Measurements from ENCODE around the gene SLC2A4. TPM values are rescaled to one million over a fixed set of nuclear protein-coding genes. Genes with fewer than 3 reads are reported as not detected.
A peak's percentile ranks its signal among the peaks of the same experiment; 100 is the strongest.

SLC2A4 gene
- total RNA-seq (2014; rRNA removed; shearing (Covaris generic); ENCODE audit: low replicate concordance) = 0.14 TPM in 1 of 2 replicates, not detected in the other

- peaks cover 25% of the 10 kb centered on the region for H3K4me1 ChIP-seq (ENCODE audit: low read length)
- H3K9me3 ChIP-seq (ENCODE audit: low read length) = no peaks in the 10 kb centered on the region
- DNase-seq = peak; percentile 98
- H3K36me3 ChIP-seq (ENCODE audit: insufficient read depth, low read length) = no peaks in the 10 kb centered on the region
- no peaks in the 10 kb centered on the region for H4K20me1 ChIP-seq (ENCODE audit: insufficient read depth, low read depth, low read length)
- H3K4me2 ChIP-seq (ENCODE audit: low read depth, low read length, poor library complexity, severe bottlenecking) = peak within 1 kb of the TSS; percentile 76
- no peaks in the 10 kb centered on the region for H3K79me2 ChIP-seq (ENCODE audit: low read length)
- H3K9ac ChIP-seq (ENCODE audit: low read length) = peak within 1 kb of the TSS; percentile 53
- H2AFZ ChIP-seq (ENCODE audit: low read length) = peak within 1 kb of the TSS; percentile 47
- H3K9me2 ChIP-seq (replicated peaks; ENCODE audit: insufficient read depth, low read length) = no peaks in the 10 kb centered on the region
- no peak within 1 kb of the TSS for H3K27ac ChIP-seq (ENCODE audit: low read length)
- peak within 1 kb of the TSS; percentile 61 for H3K4me3 ChIP-seq (ENCODE audit: low read length)
- no peaks in the 10 kb centered on the region for H3K27me3 ChIP-seq (ENCODE audit: low read length)
Measured at GRCh38 chr17:7281074-7281952, at the start of gene SLC2A4. SLC2A4 (plus strand) TSS chr17:7281718; CDS start chr17:7281935, 217 bp downstream.

DNA sequence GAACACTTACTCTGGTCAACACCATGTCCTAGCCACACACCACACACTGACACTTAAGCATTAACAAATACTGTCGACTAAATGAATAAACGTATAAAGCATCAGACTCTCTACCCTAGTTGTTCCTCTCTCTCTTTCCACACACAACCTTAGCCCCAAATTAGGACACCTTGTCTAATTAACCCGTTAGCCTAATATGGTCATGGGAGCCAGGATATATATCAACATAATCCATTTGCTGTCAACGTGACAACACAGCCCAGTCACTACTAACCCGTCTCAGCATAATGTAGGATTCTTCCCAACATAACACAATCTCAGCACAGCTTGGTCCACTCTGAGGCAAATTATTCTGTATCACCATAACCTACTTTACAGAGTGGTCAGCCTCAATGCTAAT is 49.4 kb upstream of the SLC2A4 start:
- H3K4me3 ChIP-seq (ENCODE audit: low read length) = peak overlapping the region; percentile 99

GRCh38 chr17:7233701-7234082 is 47.8 kb upstream of the SLC2A4 start:
- Histone ChIP-seq H4K20me1 (ENCODE audit: insufficient read depth, low read depth, low read length) (peaks cover 17% of the 10 kb centered on the region; the same call in 1 of the 2 replicates), H3K4me2 (ENCODE audit: low read depth, low read length, poor library complexity, severe bottlenecking) (peak overlapping the region; percentile 98), H3K4me1 (ENCODE audit: low read length) (peaks cover 49% of the 10 kb centered on the region), H3K27ac (ENCODE audit: low read length) (peak overlapping the region; percentile 69), H3K9me2 (replicated peaks; ENCODE audit: insufficient read depth, low read length) (no peaks in the 10 kb centered on the region), H3K9me3 (ENCODE audit: low read length) (no peaks in the 10 kb centered on the region), H3K27me3 (ENCODE audit: low read length) (no peaks in the 10 kb centered on the region), H3K36me3 (ENCODE audit: insufficient read depth, low read length) (peaks cover 26% of the 10 kb centered on the region; the same call in 1 of the 2 replicates), H3K9ac (ENCODE audit: low read length) (peak overlapping the region; percentile 99), H3K79me2 (ENCODE audit: low read length) (peaks cover 61% of the 10 kb centered on the region), H3K4me3 (ENCODE audit: low read length) (peak overlapping the region; percentile 99), H2AFZ (ENCODE audit: low read length) (no peak overlapping the region)
- no peak for DNase-seq

More for the DNA sequence above, 49.4 kb upstream of the SLC2A4 start:
- Histone ChIP-seq H3K9ac (ENCODE audit: low read length) (peak overlapping the region; percentile 18; the same call in 1 of the 2 replicates), H3K9me2 (replicated peaks; ENCODE audit: insufficient read depth, low read length) (no peaks in the 10 kb centered on the region), H3K9me3 (ENCODE audit: low read length) (no peaks in the 10 kb centered on the region), H3K27me3 (ENCODE audit: low read length) (no peaks in the 10 kb centered on the region), H3K36me3 (ENCODE audit: insufficient read depth, low read length) (peaks cover 25% of the 10 kb centered on the region; the same call in 1 of the 2 replicates), H4K20me1 (ENCODE audit: insufficient read depth, low read depth, low read length) (peaks cover 12% of the 10 kb centered on the region; the same call in 1 of the 2 replicates), H3K4me2 (ENCODE audit: low read depth, low read length, poor library complexity, severe bottlenecking) (peak overlapping the region; percentile 98), H3K4me1 (ENCODE audit: low read length) (peaks cover 43% of the 10 kb centered on the region), H2AFZ (ENCODE audit: low read length) (no peak overlapping the region), H3K27ac (ENCODE audit: low read length) (no peak overlapping the region), H3K79me2 (ENCODE audit: low read length) (peaks cover 54% of the 10 kb centered on the region)
- DNase-seq = no peak

GRCh38 chr17:7234083-7234951 is 47.2 kb upstream of the SLC2A4 start, which contains the start of gene DVL2:
DVL2 (minus strand) TSS chr17:7234517; CDS start chr17:7234262, 255 bp downstream.
- H3K9ac ChIP-seq (ENCODE audit: low read length) = peak within 1 kb of the TSS; percentile 99
- H3K27ac ChIP-seq (ENCODE audit: low read length) = peak within 1 kb of the TSS; percentile 69
- peaks cover 17% of the 10 kb centered on the region; the same call in 1 of the 2 replicates for H4K20me1 ChIP-seq (ENCODE audit: insufficient read depth, low read depth, low read length)
- no peaks in the 10 kb centered on the region for H3K9me3 ChIP-seq (ENCODE audit: low read length)
- peaks cover 26% of the 10 kb centered on the region; the same call in 1 of the 2 replicates for H3K36me3 ChIP-seq (ENCODE audit: insufficient read depth, low read length)
- peak within 1 kb of the TSS; percentile 65; the same call in 1 of the 2 replicates for H2AFZ ChIP-seq (ENCODE audit: low read length)
- H3K27me3 ChIP-seq (ENCODE audit: low read length) = no peaks in the 10 kb centered on the region
- H3K4me2 ChIP-seq (ENCODE audit: low read depth, low read length, poor library complexity, severe bottlenecking) = peak within 1 kb of the TSS; percentile 98
- no peaks in the 10 kb centered on the region for H3K9me2 ChIP-seq (replicated peaks; ENCODE audit: insufficient read depth, low read length)
- peak; percentile 98 for DNase-seq
- H3K4me3 ChIP-seq (ENCODE audit: low read length) = peak within 1 kb of the TSS; percentile 99
- peaks cover 67% of the 10 kb centered on the region for H3K79me2 ChIP-seq (ENCODE audit: low read length)
- peaks cover 49% of the 10 kb centered on the region for H3K4me1 ChIP-seq (ENCODE audit: low read length)

DNA sequence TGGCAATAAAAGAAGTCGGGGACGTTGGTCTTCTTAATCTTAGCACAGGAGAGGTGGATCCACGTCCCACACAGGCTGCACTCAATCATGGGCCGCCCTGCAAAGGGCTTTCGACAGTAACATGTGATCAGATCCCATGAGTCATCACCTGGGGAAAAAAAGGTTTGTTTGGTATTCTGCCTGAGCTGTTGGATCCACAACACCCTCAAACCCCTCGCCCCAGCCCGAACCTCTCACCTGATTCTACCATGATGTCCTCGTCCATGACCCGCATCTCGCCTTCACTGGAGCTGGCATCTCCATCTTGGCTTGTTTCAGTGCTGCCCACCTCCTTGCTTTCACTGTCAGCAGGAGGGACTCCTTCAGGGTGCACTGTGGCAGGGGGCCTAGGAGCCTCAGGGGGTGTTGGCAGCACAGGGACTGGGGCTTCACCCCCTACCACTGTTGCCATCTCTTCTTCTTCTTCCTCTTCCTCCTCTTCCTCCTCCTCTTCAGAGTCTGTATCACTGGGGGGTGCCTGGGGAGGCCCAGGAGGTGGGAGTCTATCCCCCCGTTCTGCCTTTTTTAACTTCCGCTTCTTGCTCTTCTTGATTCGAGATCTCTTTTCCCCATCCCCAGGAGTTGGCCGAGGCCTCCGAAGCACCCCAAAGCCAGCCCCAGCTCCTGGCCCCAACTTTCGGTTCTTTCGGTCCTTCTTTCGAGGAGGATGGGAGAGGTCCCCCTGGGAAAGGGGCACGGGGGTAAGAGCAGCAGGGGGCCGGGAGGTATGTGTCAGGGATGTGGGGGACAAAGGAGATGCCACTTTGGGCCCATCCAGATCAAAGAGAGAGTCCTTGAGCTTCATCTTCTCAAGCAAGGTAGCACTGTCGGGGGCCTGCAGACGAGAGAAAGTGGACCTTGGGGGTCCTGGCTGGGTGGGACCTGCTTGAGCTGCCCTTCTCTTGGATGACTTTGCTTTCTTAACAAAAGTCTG is 45.5 kb upstream of the SLC2A4 start:
- Histone ChIP-seq H3K4me1 (ENCODE audit: low read length) (peaks cover 62% of the 10 kb centered on the region), H3K4me3 (ENCODE audit: low read length) (no peak overlapping the region), H4K20me1 (ENCODE audit: insufficient read depth, low read depth, low read length) (peaks cover 17% of the 10 kb centered on the region; the same call in 1 of the 2 replicates), H3K9me3 (ENCODE audit: low read length) (no peaks in the 10 kb centered on the region), H3K27me3 (ENCODE audit: low read length) (no peaks in the 10 kb centered on the region), H3K9me2 (replicated peaks; ENCODE audit: insufficient read depth, low read length) (no peaks in the 10 kb centered on the region), H3K79me2 (ENCODE audit: low read length) (peaks cover 54% of the 10 kb centered on the region), H3K9ac (ENCODE audit: low read length) (peak overlapping the region; percentile 99; the same call in 1 of the 2 replicates), H3K4me2 (ENCODE audit: low read depth, low read length, poor library complexity, severe bottlenecking) (peak overlapping the region; percentile 98), H2AFZ (ENCODE audit: low read length) (no peak overlapping the region), H3K36me3 (ENCODE audit: insufficient read depth, low read length) (peaks cover 12% of the 10 kb centered on the region; the same call in 1 of the 2 replicates), H3K27ac (ENCODE audit: low read length) (no peak overlapping the region)
- no peak for DNase-seq

- Histone ChIP-seq H3K4me1 (ENCODE audit: low read length) (peaks cover 68% of the 10 kb centered on the region), H3K27ac (ENCODE audit: low read length) (peak overlapping the region; percentile 94), H3K9me2 (replicated peaks; ENCODE audit: insufficient read depth, low read length) (no peaks in the 10 kb centered on the region), H4K20me1 (ENCODE audit: insufficient read depth, low read depth, low read length) (peaks cover 15% of the 10 kb centered on the region; the same call in 1 of the 2 replicates), H3K4me2 (ENCODE audit: low read depth, low read length, poor library complexity, severe bottlenecking) (peak overlapping the region; percentile 60), H3K79me2 (ENCODE audit: low read length) (peaks cover 54% of the 10 kb centered on the region), H3K36me3 (ENCODE audit: insufficient read depth, low read length) (peaks cover 12% of the 10 kb centered on the region; the same call in 1 of the 2 replicates), H3K9me3 (ENCODE audit: low read length) (no peaks in the 10 kb centered on the region), H3K9ac (ENCODE audit: low read length) (peak overlapping the region; percentile 100; the same call in 1 of the 2 replicates), H3K4me3 (ENCODE audit: low read length) (no peak overlapping the region), H3K27me3 (ENCODE audit: low read length) (no peaks in the 10 kb centered on the region), H2AFZ (ENCODE audit: low read length) (no peak overlapping the region)
- no peak for DNase-seq
Measured at GRCh38 chr17:7236808-7237207, 44.7 kb upstream of the SLC2A4 start.

- Histone ChIP-seq H3K4me2 (ENCODE audit: low read depth, low read length, poor library complexity, severe bottlenecking) (peak overlapping the region; percentile 60), H3K79me2 (ENCODE audit: low read length) (peaks cover 53% of the 10 kb centered on the region), H3K9ac (ENCODE audit: low read length) (peak overlapping the region; percentile 100), H3K4me3 (ENCODE audit: low read length) (peak overlapping the region; percentile 98; the same call in 1 of the 2 replicates), H3K27ac (ENCODE audit: low read length) (peak overlapping the region; percentile 94), H4K20me1 (ENCODE audit: insufficient read depth, low read depth, low read length) (peaks cover 12% of the 10 kb centered on the region; the same call in 1 of the 2 replicates), H3K9me2 (replicated peaks; ENCODE audit: insufficient read depth, low read length) (no peaks in the 10 kb centered on the region), H3K9me3 (ENCODE audit: low read length) (no peaks in the 10 kb centered on the region), H3K36me3 (ENCODE audit: insufficient read depth, low read length) (peaks cover 12% of the 10 kb centered on the region; the same call in 1 of the 2 replicates), H2AFZ (ENCODE audit: low read length) (no peak overlapping the region), H3K27me3 (ENCODE audit: low read length) (no peaks in the 10 kb centered on the region), H3K4me1 (ENCODE audit: low read length) (peaks cover 63% of the 10 kb centered on the region)
- no peak for DNase-seq
Measured at GRCh38 chr17:7237266-7237760, 44.2 kb upstream of the SLC2A4 start.
